HCT116 (cell line): ENCODE data around the gene NUDT4. TPM values are rescaled to one million over a fixed set of nuclear protein-coding genes. Genes with fewer than 3 reads are reported as not detected.

Experiments used
- ATAC-seq: fragments of 200-7000 bp; cut with Tn5 transposase; 2 replicates; pipeline ENCODE4 v1.9.1; 2020; ENCODE audit warnings: mild to moderate bottlenecking, moderate library complexity
- BruUV-seq: library from RNA; stranded (reverse); fragments of 400-500 nt; replicated peaks from 2 replicates; lab custom pipeline; 2021; lab: Mats Ljungman, UMichigan
- CTCF ChIA-PET: fragments of 300-600 bp; sonication (Branson Sonifier 250); formaldehyde crosslinking; loops from one replicate; lab custom pipeline; 2021; ENCODE audit warnings: antibody characterized with exemption; lab: Charles Lee
- POLR2A ChIA-PET: fragments of 300-600, 350-600 bp; sonication (Branson Sonifier 250); formaldehyde crosslinking; loops from one replicate; lab custom pipeline; 2021; ENCODE audit warnings: antibody characterized with exemption; lab: Charles Lee
- RAD21 ChIA-PET, 2 experiments: fragments of 300-600 bp; sonication (Branson Sonifier 250); formaldehyde crosslinking; loops; one replicate each; lab custom pipeline; 2023; ENCODE audit warnings: low total read pairs in 2 of 2; ENCODE audit not compliant: uncharacterized antibody in 2 of 2, unreplicated experiment in 2 of 2, low non-redundant PET in 1 of 2; lab: Charles Lee
- DNase-seq: peaks from one replicate; pipeline ENCODE4 v3.0.0-alpha.2; 2010; ENCODE audit warnings: low read depth, low spot score
- H2AFZ ChIP-seq: fragments of 200-600 bp; shearing (Covaris generic), sonication (generic); 2 replicates; pipeline ENCODE4 v1.6.1; 2017; ENCODE audit warnings: low read depth, mixed run types, mixed read lengths, antibody characterized with exemption, low read length; ENCODE audit not compliant: poor library complexity, severe bottlenecking
- H3K27ac ChIP-seq: 2 replicates; pipeline ENCODE4 v1.5.1; 2012; ENCODE audit warnings: low read depth, low read length
- H3K27me3 ChIP-seq: fragments of 200-600 bp; sonication (generic); 2 replicates; pipeline ENCODE4 v1.6.1; 2016; ENCODE audit warnings: mixed run types, low read length, mixed read lengths; ENCODE audit not compliant: insufficient read depth
- H3K36me3 ChIP-seq, 2 experiments: fragments of 200-500 bp in 1 of 2; fragments of 200-600 bp in 1 of 2; sonication (Bioruptor generic) in 1 of 2; sonication (generic) in 1 of 2; 2 replicates each; pipeline versions ENCODE4 v1.5.1 to v1.6.1; 2014 to 2016; ENCODE audit warnings: low read length in 2 of 2, inconsistent platforms in 1 of 2, mixed read lengths in 1 of 2, mixed run types in 1 of 2; ENCODE audit not compliant: insufficient read depth in 2 of 2, control insufficient read depth in 1 of 2
- H3K4me1 ChIP-seq, 2 experiments: fragments of 200-600 bp in 1 of 2; sonication (generic) in 1 of 2; 2 replicates each; pipeline versions ENCODE4 v1.5.1 to v1.6.1; 2012 to 2017; ENCODE audit warnings: low read length in 2 of 2, inconsistent platforms in 1 of 2, mild to moderate bottlenecking in 1 of 2, mixed read lengths in 1 of 2, mixed run types in 1 of 2, moderate library complexity in 1 of 2; ENCODE audit not compliant: insufficient read depth in 2 of 2, control insufficient read depth in 1 of 2
- H3K4me2 ChIP-seq: fragments of 200-600 bp; sonication (generic); 2 replicates; pipeline ENCODE4 v1.6.1; 2017; ENCODE audit warnings: mixed run types, low read length, mixed read lengths
- H3K4me3 ChIP-seq, 2 experiments: fragments of 200-600 bp in 1 of 2; sonication (generic) in 1 of 2; replicated peaks in 1 of 2; 2 replicates each; pipeline ENCODE4 v1.5.1; 2011 to 2016; ENCODE audit warnings: low read length in 2 of 2, control low read depth in 1 of 2, low read depth in 1 of 2, mild to moderate bottlenecking in 1 of 2, mixed read lengths in 1 of 2, mixed run types in 1 of 2
- H3K79me2 ChIP-seq: fragments of 200-600 bp; sonication (generic); 2 replicates; pipeline ENCODE4 v1.6.1; 2017; ENCODE audit warnings: mild to moderate bottlenecking, mixed run types, low read length, moderate library complexity, mixed read lengths; ENCODE audit not compliant: insufficient read depth
- H3K9ac ChIP-seq: fragments of 200-600 bp; sonication (generic); 2 replicates; pipeline ENCODE4 v1.6.1; 2016; ENCODE audit warnings: low read length, mixed read lengths
- H3K9me2 ChIP-seq: fragments of 200-600 bp; sonication (generic), shearing (Covaris generic); 2 replicates; pipeline ENCODE4 v1.6.1; 2017; ENCODE audit warnings: mixed run types, mild to moderate bottlenecking, moderate library complexity; ENCODE audit not compliant: insufficient read depth
- H3K9me3 ChIP-seq, 2 experiments: fragments of 200-500 bp in 1 of 2; fragments of 200-600 bp in 1 of 2; sonication (Bioruptor generic) in 1 of 2; sonication (generic) in 1 of 2; 2 replicates each; pipeline ENCODE4 v1.6.1; 2014 to 2017; ENCODE audit warnings: low read length in 2 of 2, mixed read lengths in 2 of 2, inconsistent platforms in 1 of 2, low read depth in 1 of 2, mild to moderate bottlenecking in 1 of 2, mixed run types in 1 of 2, moderate library complexity in 1 of 2; ENCODE audit not compliant: control insufficient read depth in 1 of 2, insufficient read depth in 1 of 2
- H4K20me1 ChIP-seq: fragments of 200-600 bp; sonication (generic), shearing (Covaris generic); 2 replicates; pipeline ENCODE4 v1.6.1; 2017; ENCODE audit warnings: mixed run types, mild to moderate bottlenecking, moderate library complexity; ENCODE audit not compliant: insufficient read depth
- ATF3 ChIP-seq: IDR thresholded peaks from 2 replicates; pipeline ENCODE4 v1.6.1; 2012
- CBX3 ChIP-seq: IDR thresholded peaks from 2 replicates; pipeline ENCODE4 v1.6.1; 2012; ENCODE audit warnings: low read depth
- CEBPB ChIP-seq: IDR thresholded peaks from 2 replicates; pipeline ENCODE4 v1.6.1; 2012; ENCODE audit warnings: low read depth
- CTCF ChIP-seq, 3 experiments: fragments of 200-600 bp in 1 of 3; sonication (generic) in 1 of 3; IDR thresholded peaks in 2 of 3; conservative IDR thresholded peaks in 1 of 3; 2 replicates each; pipeline ENCODE4 v1.5.1; 2012 to 2017; ENCODE audit warnings: low read depth in 2 of 3, low read length in 2 of 3, antibody characterized with exemption in 1 of 3, borderline replicate concordance in 1 of 3, control low read depth in 1 of 3, mild to moderate bottlenecking in 1 of 3, mixed read lengths in 1 of 3, mixed run types in 1 of 3, moderate library complexity in 1 of 3; ENCODE audit not compliant: insufficient read depth in 1 of 3
- ELF1 ChIP-seq: IDR thresholded peaks from 2 replicates; pipeline ENCODE4 v1.6.1; 2012; ENCODE audit warnings: low read depth, borderline replicate concordance
- EZH2 ChIP-seq: fragments of 200-600 bp; sonication (generic); IDR thresholded peaks from 2 replicates; pipeline ENCODE4 v1.6.1; 2017; ENCODE audit warnings: antibody characterized with exemption, mixed run types
- EZH2phosphoT487 ChIP-seq: fragments of 200-600 bp; IDR thresholded peaks from 2 replicates; pipeline ENCODE4 v1.6.1; 2018; ENCODE audit warnings: antibody characterized with exemption, borderline replicate concordance
- FOSL1 ChIP-seq: IDR thresholded peaks from 2 replicates; pipeline ENCODE4 v1.6.1; 2012; ENCODE audit warnings: low read depth
- MAX ChIP-seq: IDR thresholded peaks from 2 replicates; pipeline ENCODE4 v1.6.1; 2012
- POLR2A ChIP-seq: IDR thresholded peaks from 2 replicates; pipeline ENCODE4 v1.7.0; 2011; ENCODE audit warnings: borderline replicate concordance; ENCODE audit not compliant: insufficient read depth, insufficient read length; ENCODE audit errors: extremely low read depth
- POLR2AphosphoS5 ChIP-seq: IDR thresholded peaks from 2 replicates; pipeline ENCODE4 v1.6.1; 2011; ENCODE audit warnings: mild to moderate bottlenecking, low read depth, low read length, moderate library complexity
- RAD21 ChIP-seq: IDR thresholded peaks from 2 replicates; pipeline ENCODE4 v1.6.1; 2012; ENCODE audit warnings: low read depth, mild to moderate bottlenecking
- SIN3A ChIP-seq: IDR thresholded peaks from 2 replicates; pipeline ENCODE4 v1.6.1; 2012; ENCODE audit warnings: low read depth
- SP1 ChIP-seq: IDR thresholded peaks from 2 replicates; pipeline ENCODE4 v1.6.1; 2012; ENCODE audit warnings: low read depth
- TCF7L2 ChIP-seq: IDR thresholded peaks from 2 replicates; pipeline ENCODE4 v1.7.0; 2011; ENCODE audit warnings: borderline replicate concordance, inconsistent platforms; ENCODE audit not compliant: insufficient read depth, insufficient read length; ENCODE audit errors: extremely low read depth
- YY1 ChIP-seq: IDR thresholded peaks from 2 replicates; pipeline ENCODE4 v1.6.1; 2011; ENCODE audit warnings: low read length, low read depth, moderate library complexity, mild to moderate bottlenecking; ENCODE audit not compliant: insufficient replicate concordance; ENCODE audit errors: extremely low read depth
- ZBTB33 ChIP-seq: IDR thresholded peaks from 2 replicates; pipeline ENCODE4 v1.6.1; 2011; ENCODE audit warnings: mild to moderate bottlenecking, low read length, moderate library complexity; ENCODE audit not compliant: insufficient replicate concordance; ENCODE audit errors: extremely low read depth
- ZFX ChIP-seq: fragments of 450-650 bp; IDR thresholded peaks from 2 replicates; pipeline ENCODE4 v1.6.1; 2017
- ZNF274 ChIP-seq: fragments of 200-500 bp; sonication (Bioruptor generic); IDR thresholded peaks from 2 replicates; pipeline ENCODE4 v1.6.1; 2014; ENCODE audit warnings: mild to moderate bottlenecking, low read depth, low read length, inconsistent platforms
- intact Hi-C: fragments of 100-400 bp; cut with micrococcal nuclease; formaldehyde crosslinking; loops from 2 replicates; pipeline ENCODE4 v1.10.0; 2022
- total RNA-seq: library from RNA; stranded (reverse); gene quantifications from one replicate; pipeline ENCODE4 v1.2.1, GENCODE V29; 2021; ENCODE audit not compliant: unreplicated experiment

NUDT4 gene
- total RNA-seq, 1 experiment from 2014 or later = 41.2 TPM

GRCh38 chr12:93425736-93426411 lies 48.1 kb downstream of the NUDT4 start:
- H3K4me3 ChIP-seq = no peak overlapping the region
- no peaks in the 10 kb centered on the region for H3K27me3 ChIP-seq
- no peak for ATAC-seq
- no peaks in the 10 kb centered on the region for H3K9me3 ChIP-seq
- TF ChIP-seq ATF3 (no peak), TCF7L2 (no peak), ZNF274 (no peak), FOSL1 (no peak), CTCF (IDR thresholded peaks at IDR 0.05 in 2 of 3, conservative IDR thresholded peaks at IDR 0.05 in 1 of 3; ENCODE audit: borderline replicate concordance in 1 of 3, insufficient read depth in 1 of 3, low read depth in 2 of 3, low read length in 2 of 3) (no peak), POLR2A (no peak), EZH2 (no peak), YY1 (no peak), POLR2AphosphoS5 (no peak), CBX3 (no peak), ZBTB33 (no peak), SIN3A (no peak), EZH2phosphoT487 (no peak), RAD21 (no peak), ELF1 (no peak), SP1 (no peak), MAX (no peak), ZFX (no peak), CEBPB (no peak)
- TF ChIP-seq, all 23 proteins: peak for 0
- BruUV-seq = no TSS peak
- DNase-seq = no peak
- intact Hi-C loops = no loop called here
- no peak overlapping the region for H3K4me2 ChIP-seq
- peaks cover 0 to 2% of the 10 kb centered on the region in 2 experiments; a peak in 1 of 4 replicates for H3K4me1 ChIP-seq
- ChIA-PET POLR2A (no interaction called here), RAD21 (no interaction called here), CTCF (no interaction called here)
- H4K20me1 ChIP-seq = peaks cover 58% of the 10 kb centered on the region; the same call in 1 of the 2 replicates
- no peaks in the 10 kb centered on the region for H3K9me2 ChIP-seq
- no peak overlapping the region for H3K27ac ChIP-seq
- no peaks in the 10 kb centered on the region for H3K36me3 ChIP-seq
- no peak overlapping the region for H2AFZ ChIP-seq
- H3K9ac ChIP-seq = no peak overlapping the region
- peaks cover 100% of the 10 kb centered on the region for H3K79me2 ChIP-seq
